Stimulated activated CD8-positive, alpha-beta memory T cell treated with anti-CD3 and anti-CD28 coated beads, Interleukin-15, amount 100 ng/mL, for 1 hour (primary cell): ENCODE measurements around the gene HABP2.

Experiments
- DNase-seq: peaks from one replicate; pipeline ENCODE4 v3.0.0-alpha.2; 2020; ENCODE audit warnings: low read depth

Gene HABP2

GRCh38 chr10:113552701-113553100, at the start of gene HABP2:
Gene HABP2 (plus strand): TSS chr10:113553053. CDS start chr10:113553122, 69 bp downstream.
- no peak for DNase-seq

DNA sequence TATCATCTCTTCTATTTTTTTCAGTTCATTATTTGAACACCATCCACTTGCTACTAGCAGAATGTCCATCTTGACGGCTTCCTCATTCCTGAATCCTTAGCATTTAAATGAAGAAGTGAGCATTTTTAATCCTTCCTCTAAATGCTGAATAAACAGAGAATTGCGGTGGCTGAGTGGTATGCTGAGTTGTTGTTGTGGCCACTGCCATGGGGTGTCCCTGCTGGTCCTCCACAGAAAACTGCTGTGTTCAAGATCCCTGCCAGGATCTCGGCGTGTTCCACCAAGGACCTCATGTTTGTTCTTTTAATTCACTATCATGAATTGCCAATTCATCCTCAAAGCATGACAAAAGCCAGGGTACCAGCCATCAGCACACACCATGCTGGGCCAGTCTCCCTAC, 48.9 kb upstream of the HABP2 start:
- DNase-seq: no peak

DNA sequence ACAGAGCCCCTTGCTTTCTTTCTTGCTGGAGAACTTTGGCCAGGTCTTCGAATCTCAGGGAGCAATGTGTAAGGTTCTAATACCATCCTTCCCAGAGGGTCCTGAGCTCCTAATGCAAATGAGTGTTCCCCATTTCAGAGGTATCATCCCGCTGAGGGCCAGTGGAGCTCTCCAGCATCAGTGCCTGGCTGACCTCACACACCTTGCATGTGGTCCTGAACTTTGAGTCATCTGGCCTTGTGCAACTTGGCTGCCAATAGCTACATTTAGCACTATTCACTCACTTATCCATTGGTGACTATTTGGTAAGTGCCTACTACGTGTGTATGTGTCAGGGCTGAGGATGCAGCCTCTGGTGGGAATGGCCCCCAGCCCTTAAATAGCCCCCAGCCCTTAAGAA, 48.4 kb upstream of the HABP2 start:
- no peak for DNase-seq

DNA sequence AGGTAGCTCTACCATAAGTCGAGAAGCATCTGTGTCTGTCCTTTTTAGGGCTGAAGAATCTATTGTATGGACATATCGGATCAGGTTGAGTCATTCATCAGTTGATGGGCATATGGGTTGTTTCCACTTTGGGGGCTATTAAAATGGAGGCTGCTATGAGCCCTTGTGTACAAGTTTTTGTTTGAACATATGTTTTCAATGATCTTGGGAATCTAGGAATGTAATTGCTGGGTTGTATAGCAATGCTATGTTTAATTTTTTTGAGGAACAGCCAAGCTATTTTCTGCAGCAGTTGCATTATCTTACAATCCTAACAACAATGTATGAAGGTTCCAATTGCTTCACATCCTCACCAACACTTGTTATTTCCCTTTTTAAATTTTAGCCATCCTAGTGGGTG, 46.4 kb upstream of the HABP2 start:
- no peak for DNase-seq

GRCh38 chr10:113511419-113511818, 41.4 kb upstream of the HABP2 start:
- DNase-seq: no peak

- no peak for DNase-seq
Observed at GRCh38 chr10:113515161-113515560, 37.7 kb upstream of the HABP2 start.

GRCh38 chr10:113515601-113516000, 37.3 kb upstream of the HABP2 start:
- no peak for DNase-seq

DNA sequence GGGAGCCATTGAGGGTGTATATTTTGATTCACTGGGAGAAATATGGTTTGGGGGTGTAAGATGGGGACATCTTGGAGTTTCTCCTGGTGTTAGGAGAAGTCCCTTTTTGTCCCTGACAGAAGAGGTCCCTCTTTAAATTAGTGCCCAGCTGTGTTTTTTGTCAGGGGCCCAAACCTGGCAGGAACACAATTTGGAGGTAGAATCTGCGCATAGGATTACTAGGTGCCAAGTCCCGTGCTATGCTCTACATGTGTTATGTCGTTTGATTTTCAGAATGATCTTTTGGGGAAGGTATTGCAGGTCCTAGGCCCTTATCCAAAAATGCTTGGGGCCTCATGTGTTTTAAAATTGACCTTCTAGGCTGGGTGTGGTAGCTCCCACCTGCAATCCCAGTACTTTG, 36.8 kb upstream of the HABP2 start:
- no peak for DNase-seq

GRCh38 chr10:113517165-113517900, 35.5 kb upstream of the HABP2 start:
- DNase-seq: no peak

GRCh38 chr10:113517901-113518260, 35.0 kb upstream of the HABP2 start:
- DNase-seq: no peak

GRCh38 chr10:113518415-113518814, 34.4 kb upstream of the HABP2 start:
- DNase-seq: no peak

DNA sequence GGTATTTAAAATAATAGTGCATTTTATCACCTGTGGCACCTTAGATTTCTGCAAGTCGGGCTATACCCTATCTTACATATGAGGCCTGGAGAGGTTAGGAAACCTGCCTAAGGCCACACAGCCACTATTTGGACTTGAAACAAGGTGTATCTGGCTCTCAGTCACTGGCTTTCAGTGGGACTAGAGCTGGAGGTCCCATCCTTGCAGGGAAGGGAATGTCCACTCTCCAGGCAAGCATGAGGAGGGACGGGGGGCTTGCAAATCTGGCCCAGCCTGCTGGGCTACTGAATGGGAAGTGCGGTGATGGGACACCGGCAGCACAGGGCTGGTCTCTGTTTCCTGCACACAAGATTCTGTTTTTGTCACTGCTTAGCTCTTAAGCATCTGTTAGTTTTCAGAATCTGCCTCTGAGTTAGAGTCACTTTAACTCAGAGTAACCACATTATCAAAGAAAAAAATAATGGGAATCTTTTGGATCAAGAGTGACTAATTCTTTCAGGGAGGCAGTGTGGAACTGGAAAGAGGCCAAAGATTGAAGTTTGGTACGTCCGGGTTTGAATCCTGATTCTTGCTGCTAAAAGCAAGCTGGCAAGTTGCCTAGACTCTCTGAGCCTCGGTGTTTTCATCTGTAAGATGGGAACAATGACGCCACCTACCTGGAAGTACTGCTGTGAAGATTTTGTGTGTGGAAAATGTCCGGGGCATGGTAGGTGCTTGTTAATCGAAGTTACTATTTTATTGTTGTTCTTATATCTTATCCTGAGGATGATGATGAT, 33.8 kb upstream of the HABP2 start:
- DNase-seq: no peak

GRCh38 chr10:113519681-113520115, 33.2 kb upstream of the HABP2 start:
- DNase-seq: no peak

- DNase-seq: no peak
Observed at GRCh38 chr10:113520261-113520660, 32.6 kb upstream of the HABP2 start.

- no peak for DNase-seq
Observed at GRCh38 chr10:113520690-113521474, 32.0 kb upstream of the HABP2 start.

DNA sequence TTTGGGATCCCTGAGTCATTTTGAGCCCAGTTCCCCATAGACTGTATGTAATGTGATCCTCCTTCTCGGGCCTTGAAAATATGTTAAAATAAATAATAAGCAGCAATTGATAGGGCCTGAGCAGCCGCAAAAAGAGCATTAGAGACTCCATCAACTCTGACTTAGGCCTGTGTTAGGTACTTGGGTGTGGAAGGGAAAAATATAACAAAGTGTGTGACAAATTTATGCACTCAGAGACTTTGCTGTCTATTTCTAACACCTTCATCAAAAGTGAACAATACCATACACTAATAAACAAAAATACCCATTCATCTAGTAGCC, 31.4 kb upstream of the HABP2 start:
- DNase-seq: no peak

GRCh38 chr10:113522460-113522859, 30.4 kb upstream of the HABP2 start:
- DNase-seq: no peak

DNA sequence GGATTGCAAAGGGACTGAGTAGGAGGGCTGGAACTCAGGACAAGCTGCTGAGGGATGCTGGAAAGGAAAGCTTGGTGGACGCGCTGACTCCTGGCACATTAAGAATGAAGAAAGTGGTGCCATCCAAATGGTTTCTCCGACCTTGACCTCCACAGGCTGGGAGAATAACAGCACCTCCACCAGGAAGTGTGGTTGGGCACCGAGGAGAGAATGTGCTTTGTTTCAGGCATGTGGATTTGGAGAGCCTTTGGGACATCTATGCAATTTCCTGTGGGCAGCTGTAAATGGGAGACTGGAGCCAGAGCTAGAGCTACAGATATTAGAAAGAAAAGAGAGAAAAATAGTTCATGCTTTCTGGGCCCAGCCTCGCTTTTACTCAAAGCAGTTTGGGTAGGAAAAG, 29.8 kb upstream of the HABP2 start:
- no peak for DNase-seq

DNA sequence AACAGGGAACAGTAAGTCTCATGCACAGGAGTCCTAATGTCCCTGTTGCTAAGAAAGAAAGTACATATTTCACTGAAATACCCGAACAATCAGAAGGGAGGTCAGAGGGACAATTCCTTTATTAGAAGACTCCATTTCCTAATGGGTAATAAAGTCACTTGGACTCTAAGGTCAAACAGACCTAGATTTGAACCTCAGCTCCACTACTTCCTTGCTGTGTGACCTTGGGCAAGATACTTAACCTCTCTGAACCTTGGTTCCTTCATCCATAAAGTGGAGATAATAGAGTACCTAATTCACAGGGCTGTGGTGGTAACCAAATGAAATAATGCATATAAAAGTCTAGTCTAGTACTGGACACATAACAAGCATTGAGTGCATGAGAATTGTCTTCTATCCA, 29.2 kb upstream of the HABP2 start:
- no peak for DNase-seq

DNA sequence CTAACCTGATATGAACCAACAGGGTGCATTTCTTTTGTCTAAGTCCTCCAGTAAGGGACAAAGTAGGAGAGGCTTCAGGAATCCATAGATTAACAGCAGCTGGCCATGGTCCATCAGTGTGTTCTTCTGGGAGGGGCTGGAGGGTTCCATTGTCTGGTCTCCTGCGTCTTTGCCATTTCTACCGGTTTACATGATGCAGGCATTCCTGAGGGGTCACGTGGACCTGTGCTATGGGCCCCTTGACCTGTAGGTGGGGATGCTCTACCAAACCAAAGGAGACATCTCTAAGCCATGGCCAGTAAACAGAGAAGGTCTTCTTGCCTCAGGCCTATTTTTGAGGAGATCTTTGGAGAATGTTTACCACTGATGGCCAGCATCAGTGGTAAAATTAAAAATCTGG, 28.7 kb upstream of the HABP2 start:
- DNase-seq: no peak

GRCh38 chr10:113524539-113525490, 28.0 kb upstream of the HABP2 start:
- no peak for DNase-seq

- no peak for DNase-seq
Observed at GRCh38 chr10:113525713-113526112, 27.1 kb upstream of the HABP2 start.
